Measurements from ENCODE around the gene CETP. TPM values are rescaled to one million over a fixed set of nuclear protein-coding genes. Genes with fewer than 3 reads are reported as not detected.
"Not testable (repeated sequence)": the region's sequence is repeated elsewhere in the genome, so short reads cannot be mapped to it uniquely, and the experiment has no call there.

Gene CETP
- total RNA-seq, 2 donors from 2014 or later = not detected

DNA sequence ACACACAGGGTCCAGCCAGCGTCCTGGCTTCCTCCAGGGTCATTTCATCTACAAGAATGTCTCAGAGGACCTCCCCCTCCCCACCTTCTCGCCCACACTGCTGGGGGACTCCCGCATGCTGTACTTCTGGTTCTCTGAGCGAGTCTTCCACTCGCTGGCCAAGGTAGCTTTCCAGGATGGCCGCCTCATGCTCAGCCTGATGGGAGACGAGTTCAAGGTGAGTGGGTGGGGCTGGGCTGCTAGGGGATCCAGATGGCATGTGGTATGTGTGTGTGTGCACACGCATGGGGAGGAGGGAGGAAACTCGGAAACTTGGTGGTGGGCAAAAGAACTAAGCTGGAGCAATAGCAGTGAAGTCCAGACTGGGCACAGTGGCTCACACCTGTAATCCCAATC, 11.5 kb downstream of the CETP start:
- no peaks in the 10 kb centered on the region for H3K27me3 ChIP-seq (replicated peaks; ENCODE audit: insufficient read depth)

GRCh38 chr16:56973899-56974298, 12.1 kb downstream of the CETP start:
- not testable (repeated sequence) for H3K9me3 ChIP-seq; H3K27ac ChIP-seq; H3K4me1 ChIP-seq (ENCODE audit: control insufficient read depth in 1 of 2, low read depth in 2 of 2); H3K27me3 ChIP-seq (replicated peaks; ENCODE audit: insufficient read depth); H3K4me3 ChIP-seq; ATAC-seq (ENCODE audit: insufficient number of reproducible peaks, low FRiP score, low read depth); H3K36me3 ChIP-seq; DNase-seq (ENCODE audit: low spot score)

More for the DNA sequence above, 11.5 kb downstream of the CETP start:
- ATAC-seq (ENCODE audit: insufficient number of reproducible peaks, low FRiP score, low read depth) (no peak), DNase-seq (ENCODE audit: low spot score) (no peak)
- Histone ChIP-seq H3K27ac (no peak overlapping the region), H3K36me3 (no peaks in the 10 kb centered on the region), H3K9me3 (no peaks in the 10 kb centered on the region), H3K4me1 (ENCODE audit: control insufficient read depth in 1 of 2, low read depth in 2 of 2) (no peaks in the 10 kb centered on the region), H3K4me3 (no peak overlapping the region)
- TF ChIP-seq, protein P1, sequence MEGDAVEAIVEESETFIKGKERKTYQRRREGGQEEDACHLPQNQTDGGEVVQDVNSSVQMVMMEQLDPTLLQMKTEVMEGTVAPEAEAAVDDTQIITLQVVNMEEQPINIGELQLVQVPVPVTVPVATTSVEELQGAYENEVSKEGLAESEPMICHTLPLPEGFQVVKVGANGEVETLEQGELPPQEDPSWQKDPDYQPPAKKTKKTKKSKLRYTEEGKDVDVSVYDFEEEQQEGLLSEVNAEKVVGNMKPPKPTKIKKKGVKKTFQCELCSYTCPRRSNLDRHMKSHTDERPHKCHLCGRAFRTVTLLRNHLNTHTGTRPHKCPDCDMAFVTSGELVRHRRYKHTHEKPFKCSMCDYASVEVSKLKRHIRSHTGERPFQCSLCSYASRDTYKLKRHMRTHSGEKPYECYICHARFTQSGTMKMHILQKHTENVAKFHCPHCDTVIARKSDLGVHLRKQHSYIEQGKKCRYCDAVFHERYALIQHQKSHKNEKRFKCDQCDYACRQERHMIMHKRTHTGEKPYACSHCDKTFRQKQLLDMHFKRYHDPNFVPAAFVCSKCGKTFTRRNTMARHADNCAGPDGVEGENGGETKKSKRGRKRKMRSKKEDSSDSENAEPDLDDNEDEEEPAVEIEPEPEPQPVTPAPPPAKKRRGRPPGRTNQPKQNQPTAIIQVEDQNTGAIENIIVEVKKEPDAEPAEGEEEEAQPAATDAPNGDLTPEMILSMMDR (IDR thresholded peaks at IDR 0.05) = no peak

DNA sequence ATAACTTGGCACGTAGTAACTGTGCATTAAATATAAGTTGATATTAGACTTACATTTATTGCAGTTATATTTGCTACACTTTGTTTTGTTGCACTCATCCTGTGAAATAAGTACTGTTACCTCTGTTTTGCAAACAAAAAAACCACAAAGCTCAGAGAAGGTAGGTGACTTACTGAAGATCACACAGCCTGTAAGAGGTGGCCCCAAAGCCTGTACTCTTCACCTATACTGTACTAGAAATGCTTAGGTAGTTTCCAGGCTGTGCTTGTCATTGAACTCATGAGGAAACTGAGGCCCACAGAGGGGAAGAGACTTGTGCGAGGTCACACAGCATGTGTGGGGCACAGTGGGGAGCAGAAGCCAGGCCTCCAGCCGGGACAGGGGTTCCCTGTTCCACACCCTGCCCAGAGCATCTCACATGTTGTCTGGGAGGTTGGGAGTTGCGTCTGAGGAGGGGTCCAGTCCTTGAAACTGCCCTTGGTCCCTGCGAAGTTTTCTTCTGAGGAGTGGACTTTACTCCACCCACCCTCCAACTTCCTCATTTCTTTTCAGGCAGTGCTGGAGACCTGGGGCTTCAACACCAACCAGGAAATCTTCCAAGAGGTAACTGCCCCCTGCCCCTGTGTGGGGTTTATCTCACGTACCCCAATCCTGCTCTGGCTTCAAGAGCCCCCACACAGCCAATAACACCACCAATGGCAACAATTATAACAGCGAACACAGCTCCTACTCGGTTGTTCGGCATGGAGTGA, 13.0 kb downstream of the CETP start:
- Histone ChIP-seq H3K36me3 (no peaks in the 10 kb centered on the region), H3K4me3 (no peak overlapping the region), H3K9me3 (no peaks in the 10 kb centered on the region), H3K4me1 (ENCODE audit: control insufficient read depth in 1 of 2, low read depth in 2 of 2) (no peaks in the 10 kb centered on the region), H3K27me3 (replicated peaks; ENCODE audit: insufficient read depth) (no peaks in the 10 kb centered on the region), H3K27ac (no peak overlapping the region)
- DNase-seq (ENCODE audit: low spot score) = no peak
- TF ChIP-seq, protein P1 (IDR thresholded peaks at IDR 0.05) = no peak
- ATAC-seq (ENCODE audit: insufficient number of reproducible peaks, low FRiP score, low read depth) = no peak

DNA sequence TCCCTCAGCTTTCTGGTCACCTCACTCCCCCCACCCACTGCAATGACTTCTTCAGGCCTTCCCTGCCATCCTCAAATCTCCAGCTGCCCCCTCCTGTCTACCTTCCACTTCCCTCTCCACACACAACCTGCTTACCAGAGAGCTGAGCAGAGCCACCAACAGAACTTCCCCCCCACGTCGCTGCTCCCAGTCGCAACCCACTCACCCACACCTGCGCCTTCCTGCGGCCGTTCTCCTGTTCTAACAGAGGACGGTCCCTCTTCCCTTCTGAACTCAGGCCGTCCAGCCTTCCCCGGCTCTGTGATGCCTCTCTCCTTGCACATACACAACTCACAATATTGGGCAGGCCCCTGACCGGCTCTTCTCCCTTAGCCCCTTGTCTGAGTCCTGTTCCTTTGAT, 14.0 kb downstream of the CETP start:
- no peaks in the 10 kb centered on the region for H3K9me3 ChIP-seq
- H3K36me3 ChIP-seq = no peaks in the 10 kb centered on the region
- DNase-seq (ENCODE audit: low spot score) = no peak
- no peak overlapping the region for H3K4me3 ChIP-seq
- TF ChIP-seq, protein P1 (IDR thresholded peaks at IDR 0.05) = no peak
- no peaks in the 10 kb centered on the region for H3K27me3 ChIP-seq (replicated peaks; ENCODE audit: insufficient read depth)
- ATAC-seq (ENCODE audit: insufficient number of reproducible peaks, low FRiP score, low read depth) = no peak
- H3K27ac ChIP-seq = no peak overlapping the region
- peaks cover 0 to 1% of the 10 kb centered on the region in 2 donors for H3K4me1 ChIP-seq (ENCODE audit: control insufficient read depth in 1 of 2, low read depth in 2 of 2)

DNA sequence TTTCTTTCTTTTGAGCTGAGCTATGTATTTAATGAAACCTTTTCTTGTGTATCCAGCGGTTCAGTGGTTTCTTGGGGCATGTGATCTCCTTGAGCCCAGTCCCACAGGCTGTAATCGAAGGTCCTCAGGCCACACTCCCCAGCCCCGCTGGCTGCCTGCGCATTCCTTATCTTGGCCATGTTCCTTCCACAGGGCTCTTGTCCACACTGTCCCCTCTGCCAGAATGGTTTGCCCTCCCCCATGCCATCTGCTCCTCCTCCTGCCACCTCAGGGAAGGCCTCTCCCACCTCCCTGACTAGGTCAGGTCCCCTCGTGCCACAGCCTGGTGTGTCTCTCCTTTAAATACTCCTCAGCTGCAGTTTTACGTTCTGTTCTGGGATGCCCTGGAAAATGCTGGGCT, 15.5 kb downstream of the CETP start:
- no peak for ATAC-seq (ENCODE audit: insufficient number of reproducible peaks, low FRiP score, low read depth)
- no peak for DNase-seq (ENCODE audit: low spot score)
- no peaks in the 10 kb centered on the region for H3K27me3 ChIP-seq (replicated peaks; ENCODE audit: insufficient read depth)
- TF ChIP-seq, protein P1 (IDR thresholded peaks at IDR 0.05) = no peak
- H3K36me3 ChIP-seq = no peaks in the 10 kb centered on the region
- no peaks in the 10 kb centered on the region for H3K9me3 ChIP-seq
- H3K27ac ChIP-seq = no peak overlapping the region
- H3K4me1 ChIP-seq (ENCODE audit: control insufficient read depth in 1 of 2, low read depth in 2 of 2) = peaks cover 0 to 16% of the 10 kb centered on the region in 2 donors
- no peak overlapping the region for H3K4me3 ChIP-seq

All from thoracic aorta (tissue), 2 donors.